ENCODE data around the gene CPN1.
"Not testable (repeated sequence)": the region's sequence is repeated elsewhere in the genome, so short reads cannot be mapped to it uniquely, and the experiment has no call there.

CPN1 gene

GRCh38 chr10:100081075-100082001 is at the start of gene CPN1:
TSS of gene CPN1 (minus strand) at chr10:100081869. CDS start at chr10:100081625, 244 bp downstream.
- peaks cover 2 to 6% of the 10 kb centered on the region in 2 donors for H3K4me1 Mint-ChIP-seq
- H3K27me3 Mint-ChIP-seq = peaks cover 31 to 46% of the 10 kb centered on the region in 2 donors
- no peaks in the 10 kb centered on the region for H3K36me3 Mint-ChIP-seq
- no peaks in the 10 kb centered on the region for H3K9me3 Mint-ChIP-seq
- no peak within 1 kb of the TSS for H3K27ac Mint-ChIP-seq
- DNase-seq = no peak
- no peak within 1 kb of the TSS for H3K4me3 Mint-ChIP-seq
- ATAC-seq (replicated peaks) = no peak

GRCh38 chr10:100130831-100131230 is 49.2 kb upstream of the CPN1 start:
- no peak overlapping the region for H3K27ac Mint-ChIP-seq
- H3K36me3 Mint-ChIP-seq = no peaks in the 10 kb centered on the region
- no peak for ATAC-seq (replicated peaks)
- H3K27me3 Mint-ChIP-seq = peaks cover 12 to 22% of the 10 kb centered on the region in 2 donors
- no peak for DNase-seq
- peaks cover 0 to 4% of the 10 kb centered on the region in 2 donors for H3K9me3 Mint-ChIP-seq
- no peak overlapping the region for H3K4me3 Mint-ChIP-seq
- H3K4me1 Mint-ChIP-seq = no peaks in the 10 kb centered on the region

DNA sequence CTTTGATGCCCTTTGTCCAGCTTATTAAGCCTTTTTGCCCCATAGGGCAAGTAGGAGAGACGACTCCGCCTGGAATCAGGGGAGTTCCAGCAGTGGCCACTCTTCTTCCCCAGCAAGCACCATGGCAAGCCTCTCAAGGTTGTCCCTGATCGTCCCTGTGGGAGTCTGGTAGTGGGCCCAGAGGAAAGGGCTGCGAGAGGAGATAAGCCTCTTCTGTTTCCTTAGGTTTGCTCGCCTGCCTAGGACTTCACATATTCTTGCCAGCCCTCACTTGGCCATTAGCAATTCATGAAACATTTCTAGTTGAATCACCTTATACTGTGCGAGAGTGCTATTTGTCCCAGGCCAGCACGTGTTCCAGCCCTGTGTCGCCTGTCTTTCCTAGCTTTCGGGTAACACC is 47.8 kb upstream of the CPN1 start:
- Mint-ChIP-seq H3K27ac (no peak overlapping the region), H3K9me3 (peaks cover 0 to 4% of the 10 kb centered on the region in 2 donors), H3K36me3 (no peaks in the 10 kb centered on the region), H3K27me3 (peaks cover 18 to 22% of the 10 kb centered on the region in 2 donors), H3K4me3 (no peak overlapping the region), H3K4me1 (no peaks in the 10 kb centered on the region)
- no peak for DNase-seq
- ATAC-seq (replicated peaks) = no peak

GRCh38 chr10:100128951-100129350 is 47.3 kb upstream of the CPN1 start:
- no peak overlapping the region for H3K4me3 Mint-ChIP-seq
- H3K36me3 Mint-ChIP-seq = no peaks in the 10 kb centered on the region
- DNase-seq = no peak
- peaks cover 21 to 24% of the 10 kb centered on the region in 2 donors for H3K27me3 Mint-ChIP-seq
- peaks cover 0 to 4% of the 10 kb centered on the region in 2 donors for H3K9me3 Mint-ChIP-seq
- H3K4me1 Mint-ChIP-seq = no peaks in the 10 kb centered on the region
- no peak overlapping the region for H3K27ac Mint-ChIP-seq
- ATAC-seq (replicated peaks) = no peak

DNA sequence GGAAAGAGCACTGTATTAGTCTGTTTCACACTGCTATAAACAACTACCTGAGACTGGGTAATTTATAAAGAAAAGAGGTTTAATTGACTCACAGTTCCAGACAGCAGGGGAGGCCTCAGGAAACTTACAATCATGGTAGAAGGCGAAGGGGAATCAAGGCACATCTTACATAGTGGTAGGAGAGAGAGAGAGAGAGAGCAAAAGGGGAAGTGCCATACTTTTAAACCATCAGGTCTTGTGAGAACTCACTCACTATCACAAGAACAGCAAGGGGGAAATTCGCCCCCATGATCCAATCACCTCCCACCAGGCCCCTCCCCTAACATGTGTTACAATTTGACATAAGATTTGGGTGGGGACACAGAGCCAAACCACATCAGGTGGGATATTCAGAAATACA is 43.7 kb upstream of the CPN1 start:
- peaks cover 21 to 37% of the 10 kb centered on the region in 2 donors for H3K27me3 Mint-ChIP-seq
- not testable (repeated sequence) for H3K36me3 Mint-ChIP-seq

GRCh38 chr10:100124097-100124496 is 42.4 kb upstream of the CPN1 start:
- Mint-ChIP-seq H3K27me3 (peaks cover 21 to 34% of the 10 kb centered on the region in 2 donors), H3K36me3 (no peaks in the 10 kb centered on the region), H3K4me3 (no peak overlapping the region), H3K4me1 (peaks cover 0 to 6% of the 10 kb centered on the region in 2 donors), H3K27ac (no peak overlapping the region), H3K9me3 (peaks cover 0 to 1% of the 10 kb centered on the region in 2 donors)
- no peak for ATAC-seq (replicated peaks)
- no peak for DNase-seq

More for the DNA sequence above, 43.7 kb upstream of the CPN1 start:
- DNase-seq; ATAC-seq (replicated peaks); H3K4me3 Mint-ChIP-seq; H3K9me3 Mint-ChIP-seq; H3K27ac Mint-ChIP-seq; H3K4me1 Mint-ChIP-seq: not testable (repeated sequence)

GRCh38 chr10:100122780-100123179 is 41.1 kb upstream of the CPN1 start:
- Mint-ChIP-seq H3K27me3 (peaks cover 15 to 21% of the 10 kb centered on the region in 2 donors), H3K27ac (no peak overlapping the region), H3K4me1 (peaks cover 0 to 6% of the 10 kb centered on the region in 2 donors), H3K9me3 (peaks cover 0 to 1% of the 10 kb centered on the region in 2 donors), H3K4me3 (no peak overlapping the region), H3K36me3 (no peaks in the 10 kb centered on the region)
- no peak for ATAC-seq (replicated peaks)
- DNase-seq = no peak

GRCh38 chr10:100120550-100120949 is 38.9 kb upstream of the CPN1 start:
- H3K36me3 Mint-ChIP-seq = no peaks in the 10 kb centered on the region
- peaks cover 0 to 1% of the 10 kb centered on the region in 2 donors for H3K9me3 Mint-ChIP-seq
- DNase-seq (no peak), ATAC-seq (replicated peaks) (no peak)
- H3K4me3 Mint-ChIP-seq = no peak overlapping the region
- peaks cover 0 to 6% of the 10 kb centered on the region in 2 donors for H3K4me1 Mint-ChIP-seq
- no peak overlapping the region for H3K27ac Mint-ChIP-seq
- H3K27me3 Mint-ChIP-seq = peaks cover 29 to 40% of the 10 kb centered on the region in 2 donors

DNA sequence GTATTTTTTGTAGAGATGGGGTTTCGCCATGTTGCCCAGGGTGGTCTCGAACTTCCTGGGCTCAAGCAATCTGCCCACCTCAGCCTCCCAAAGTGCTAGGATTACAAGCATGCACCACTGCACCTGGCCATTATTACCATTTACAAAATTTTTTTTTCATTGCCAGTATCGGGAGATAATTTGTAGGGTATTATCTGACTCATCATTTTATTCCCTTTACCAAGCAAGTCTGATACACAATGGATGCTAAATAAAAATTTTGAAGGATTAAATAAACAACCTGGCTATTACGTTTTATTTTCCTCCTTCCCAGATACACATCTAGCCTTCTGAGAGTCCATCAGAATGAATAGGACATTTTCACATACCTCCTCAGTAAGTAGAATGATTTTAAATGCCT is 38.1 kb upstream of the CPN1 start:
- Mint-ChIP-seq H3K4me3 (no peak overlapping the region), H3K27me3 (peaks cover 26 to 43% of the 10 kb centered on the region in 2 donors), H3K27ac (no peak overlapping the region), H3K9me3 (no peaks in the 10 kb centered on the region), H3K4me1 (peaks cover 0 to 6% of the 10 kb centered on the region in 2 donors), H3K36me3 (no peaks in the 10 kb centered on the region)
- ATAC-seq (replicated peaks) = no peak
- DNase-seq = no peak

- Mint-ChIP-seq H3K27ac (no peak overlapping the region), H3K27me3 (peaks cover 31 to 32% of the 10 kb centered on the region in 2 donors), H3K36me3 (no peaks in the 10 kb centered on the region), H3K9me3 (no peaks in the 10 kb centered on the region), H3K4me1 (no peaks in the 10 kb centered on the region), H3K4me3 (no peak overlapping the region)
- DNase-seq (no peak), ATAC-seq (replicated peaks) (no peak)
These were observed 33.5 kb upstream of the CPN1 start for GRCh38 chr10:100114976-100115770.

GRCh38 chr10:100114460-100114859 is 32.8 kb upstream of the CPN1 start:
- peaks cover 31 to 32% of the 10 kb centered on the region in 2 donors for H3K27me3 Mint-ChIP-seq
- no peak overlapping the region for H3K27ac Mint-ChIP-seq
- DNase-seq (no peak), ATAC-seq (replicated peaks) (no peak)
- H3K36me3 Mint-ChIP-seq = no peaks in the 10 kb centered on the region
- H3K9me3 Mint-ChIP-seq = no peaks in the 10 kb centered on the region
- no peak overlapping the region for H3K4me3 Mint-ChIP-seq
- no peaks in the 10 kb centered on the region for H3K4me1 Mint-ChIP-seq

DNA sequence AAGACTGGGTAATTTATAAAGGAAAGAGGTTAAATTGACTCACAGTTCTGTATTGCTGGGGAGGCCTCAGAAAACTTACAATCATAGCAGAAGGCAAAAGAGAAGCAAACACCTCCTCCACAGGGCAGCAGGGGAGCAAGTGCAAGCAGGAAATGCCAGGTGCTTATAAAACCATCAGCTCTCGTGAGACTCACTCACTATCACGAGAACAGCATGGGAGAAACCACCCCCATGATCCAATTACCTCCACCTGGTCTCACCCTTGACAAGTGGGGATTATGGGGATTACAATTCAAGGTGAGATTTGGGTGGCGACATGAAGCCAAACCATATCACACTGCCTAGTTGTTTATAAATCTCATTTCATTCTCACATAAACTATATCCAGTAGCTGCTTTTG is 28.0 kb upstream of the CPN1 start:
- peaks cover 16 to 18% of the 10 kb centered on the region in 2 donors for H3K27me3 Mint-ChIP-seq
- DNase-seq = no peak
- no peaks in the 10 kb centered on the region for H3K4me1 Mint-ChIP-seq
- H3K36me3 Mint-ChIP-seq = no peaks in the 10 kb centered on the region
- no peak overlapping the region for H3K4me3 Mint-ChIP-seq
- ATAC-seq (replicated peaks) = no peak
- peaks cover 2 to 4% of the 10 kb centered on the region in 2 donors for H3K9me3 Mint-ChIP-seq
- no peak overlapping the region for H3K27ac Mint-ChIP-seq

DNA sequence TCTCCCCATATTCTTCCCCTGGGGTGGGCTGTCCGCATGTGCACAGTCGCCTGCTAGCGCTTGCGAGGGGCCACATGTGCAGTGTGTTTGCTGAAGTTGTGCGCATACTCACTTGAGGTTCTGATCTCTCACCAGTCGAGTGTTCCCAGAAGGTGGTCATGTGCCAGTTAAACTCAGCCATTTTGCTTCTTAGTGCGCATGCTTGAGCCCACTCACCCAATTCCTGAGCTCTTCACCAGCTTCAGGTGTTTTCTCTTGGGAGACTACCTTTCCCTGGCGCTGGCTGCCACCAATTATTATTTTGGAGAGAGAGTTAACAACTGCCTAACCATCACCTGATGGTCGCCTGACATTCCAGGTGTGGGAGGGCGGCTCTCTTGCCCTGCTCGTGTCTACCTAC is 25.2 kb upstream of the CPN1 start:
- ATAC-seq (replicated peaks) = no peak
- Mint-ChIP-seq H3K27ac (no peak overlapping the region), H3K4me1 (no peaks in the 10 kb centered on the region), H3K27me3 (peaks cover 24 to 27% of the 10 kb centered on the region in 2 donors), H3K36me3 (peaks cover 0 to 4% of the 10 kb centered on the region in 2 donors), H3K9me3 (peaks cover 9 to 13% of the 10 kb centered on the region in 2 donors), H3K4me3 (no peak overlapping the region)
- no peak for DNase-seq

DNA sequence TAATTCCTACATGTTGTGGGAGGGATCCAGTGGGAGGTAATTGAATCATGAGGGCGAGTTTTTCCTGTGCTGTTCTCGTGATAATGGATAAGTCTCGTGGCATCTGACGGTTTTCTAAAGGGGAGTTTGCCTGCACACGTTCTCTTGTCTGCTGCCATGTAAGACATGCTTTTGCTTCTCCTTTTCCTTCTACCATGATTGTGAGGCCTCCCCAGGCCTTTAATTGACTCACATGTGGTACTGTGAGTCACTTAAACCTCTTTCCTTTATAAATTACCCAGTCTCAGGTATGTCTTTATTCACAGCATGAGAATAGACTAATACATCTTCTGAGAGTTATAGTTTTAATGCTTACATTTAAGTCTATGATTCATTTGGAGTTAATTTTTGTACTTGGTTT is 22.6 kb upstream of the CPN1 start:
- H3K4me1 Mint-ChIP-seq = no peaks in the 10 kb centered on the region
- H3K9me3 Mint-ChIP-seq = peaks cover 9 to 13% of the 10 kb centered on the region in 2 donors
- DNase-seq = no peak
- H3K36me3 Mint-ChIP-seq = peaks cover 0 to 4% of the 10 kb centered on the region in 2 donors
- no peak overlapping the region for H3K4me3 Mint-ChIP-seq
- H3K27ac Mint-ChIP-seq = no peak overlapping the region
- ATAC-seq (replicated peaks) = no peak
- peaks cover 37 to 43% of the 10 kb centered on the region in 2 donors for H3K27me3 Mint-ChIP-seq

All from stimulated activated naive B cell treated with anti-CD40 and anti-IgM and Interleukin-4, amounts not matched to agents 10 μg/mL and 1 μg/mL and 100 μg/mL, for 72 hours (primary cell).